Activated naive CD8-positive, alpha-beta T cell treated with anti-CD3 and anti-CD28 coated beads, Interleukin-2, amount 10 ng/mL, durations not matched to agents 7 days and 5 days (primary cell): Measurements from ENCODE around the gene GPA33. TPM values are rescaled to one million over a fixed set of nuclear protein-coding genes. Genes with fewer than 3 reads are reported as not detected.
"Not testable (repeated sequence)": the region's sequence is repeated elsewhere in the genome, so short reads cannot be mapped to it uniquely, and the experiment has no call there.

Experiments used
- ATAC-seq: fragments of 150-1000 bp; cut with Tn5 transposase; one replicate; pipeline ENCODE4 v1.10.0; 2021; ENCODE audit warnings: low read depth, moderate library complexity
- POLR2A ChIA-PET: fragments of 350-600 bp; sonication (Branson Sonifier 250); formaldehyde crosslinking; loops from one replicate; lab custom pipeline; 2021; ENCODE audit warnings: antibody characterized with exemption; lab: Charles Lee
- DNase-seq: peaks from one replicate; pipeline ENCODE4 v3.0.0; 2021
- H3K27ac Mint-ChIP-seq: one replicate; pipeline ENCODE4 v1.8.0; 2022; ENCODE audit warnings: mild to moderate bottlenecking, mixed read lengths
- H3K27me3 Mint-ChIP-seq: one replicate; pipeline ENCODE4 v1.8.0; 2022; ENCODE audit warnings: mild to moderate bottlenecking, moderate library complexity, mixed read lengths
- H3K36me3 Mint-ChIP-seq: one replicate; pipeline ENCODE4 v1.8.0; 2021; ENCODE audit warnings: mild to moderate bottlenecking, mixed read lengths
- H3K4me1 Mint-ChIP-seq: one replicate; pipeline ENCODE4 v1.8.0; 2021; ENCODE audit warnings: mixed read lengths
- H3K4me3 Mint-ChIP-seq: one replicate; pipeline ENCODE4 v1.8.0; 2022; ENCODE audit warnings: mild to moderate bottlenecking, moderate library complexity, mixed read lengths
- H3K9me3 Mint-ChIP-seq: one replicate; pipeline ENCODE4 v1.8.0; 2021; ENCODE audit warnings: mixed read lengths
- total RNA-seq, 2 experiments: library from RNA; stranded (reverse); gene quantifications; one replicate each; pipeline ENCODE4 v1.2.3, GENCODE V29; 2021

Gene GPA33
- total RNA-seq, 2 experiments from 2014 or later = 3.0 TPM

- Mint-ChIP-seq H3K4me1 (peaks cover 23% of the 10 kb centered on the region), H3K9me3 (no peaks in the 10 kb centered on the region), H3K27ac (no peak overlapping the region), H3K27me3 (peaks cover 3% of the 10 kb centered on the region), H3K36me3 (no peaks in the 10 kb centered on the region), H3K4me3 (no peak overlapping the region)
- POLR2A ChIA-PET = interaction anchor here (1.3 to 1.8 kb wide), 3 partner anchors 11 to 149 kb away, joined by 4 to 8 read pairs (median 7); no protein-coding TSS in a partner anchor
- ATAC-seq (no peak), DNase-seq (no peak)
Measured at GRCh38 chr1:167054946-167055630, 35.1 kb downstream of the GPA33 start.

- no peak overlapping the region for H3K27ac Mint-ChIP-seq
- POLR2A ChIA-PET = interaction anchor here (1.3 to 1.8 kb wide), 3 partner anchors 11 to 148 kb away, joined by 4 to 8 read pairs (median 7); no protein-coding TSS in a partner anchor
- peaks cover 3% of the 10 kb centered on the region for H3K27me3 Mint-ChIP-seq
- ATAC-seq (no peak), DNase-seq (no peak)
- no peak overlapping the region for H3K4me3 Mint-ChIP-seq
- H3K4me1 Mint-ChIP-seq = peaks cover 23% of the 10 kb centered on the region
- H3K9me3 Mint-ChIP-seq = no peaks in the 10 kb centered on the region
- H3K36me3 Mint-ChIP-seq = no peaks in the 10 kb centered on the region
Measured at GRCh38 chr1:167054531-167054930, 35.6 kb downstream of the GPA33 start.

- DNase-seq = no peak
- no peak for ATAC-seq
- H3K27me3 Mint-ChIP-seq = peaks cover 3% of the 10 kb centered on the region
- no peaks in the 10 kb centered on the region for H3K9me3 Mint-ChIP-seq
- peak overlapping the region; percentile 71 for H3K27ac Mint-ChIP-seq
- peaks cover 17% of the 10 kb centered on the region for H3K4me1 Mint-ChIP-seq
- H3K36me3 Mint-ChIP-seq = no peaks in the 10 kb centered on the region
- no peak overlapping the region for H3K4me3 Mint-ChIP-seq
- POLR2A ChIA-PET = no interaction called here
Measured at GRCh38 chr1:167052389-167052788, 37.8 kb downstream of the GPA33 start.

- Mint-ChIP-seq H3K4me1 (peaks cover 17% of the 10 kb centered on the region), H3K36me3 (no peaks in the 10 kb centered on the region), H3K27me3 (peaks cover 3% of the 10 kb centered on the region), H3K9me3 (no peaks in the 10 kb centered on the region), H3K27ac (peak overlapping the region; percentile 71), H3K4me3 (no peak overlapping the region)
- DNase-seq (no peak), ATAC-seq (no peak)
- POLR2A ChIA-PET = no interaction called here
Measured at GRCh38 chr1:167051907-167052306, 38.3 kb downstream of the GPA33 start.

GRCh38 chr1:167043752-167044488 is 46.3 kb downstream of the GPA33 start:
- Mint-ChIP-seq H3K4me1 (peaks cover 13% of the 10 kb centered on the region), H3K27me3 (peaks cover 11% of the 10 kb centered on the region), H3K4me3 (peak overlapping the region; percentile 86), H3K27ac (peak overlapping the region; percentile 88), H3K36me3 (no peaks in the 10 kb centered on the region), H3K9me3 (no peaks in the 10 kb centered on the region)
- DNase-seq = peak; percentile 81
- ATAC-seq = peak; percentile 100
- POLR2A ChIA-PET = interaction anchor here (0.7 to 2.0 kb wide), 8 partner anchors 11 to 205 kb away, joined by 3 to 7 read pairs (median 4); partner anchors contain the start of genes POGK, POU2F1 and TADA1

GRCh38 chr1:167033646-167034045 is 56.5 kb downstream of the GPA33 start:
- Mint-ChIP-seq H3K27ac (no peak overlapping the region), H3K9me3 (no peaks in the 10 kb centered on the region), H3K27me3 (peaks cover 32% of the 10 kb centered on the region), H3K4me1 (no peaks in the 10 kb centered on the region), H3K4me3 (no peak overlapping the region), H3K36me3 (no peaks in the 10 kb centered on the region)
- POLR2A ChIA-PET = no interaction called here
- ATAC-seq (no peak), DNase-seq (no peak)

GRCh38 chr1:167029553-167029952 is 60.6 kb downstream of the GPA33 start:
- not testable (repeated sequence) for ATAC-seq

GRCh38 chr1:167022384-167022783 is 67.8 kb downstream of the GPA33 start:
- peaks cover 3% of the 10 kb centered on the region for H3K4me1 Mint-ChIP-seq
- no peak for ATAC-seq
- no peak overlapping the region for H3K27ac Mint-ChIP-seq
- H3K4me3 Mint-ChIP-seq = no peak overlapping the region
- POLR2A ChIA-PET = no interaction called here
- DNase-seq = no peak
- peaks cover 3% of the 10 kb centered on the region for H3K9me3 Mint-ChIP-seq
- peaks cover 24% of the 10 kb centered on the region for H3K27me3 Mint-ChIP-seq
- no peaks in the 10 kb centered on the region for H3K36me3 Mint-ChIP-seq

More at GRCh38 chr1:167029553-167029952, 60.6 kb downstream of the GPA33 start:
- H3K27me3 Mint-ChIP-seq = peaks cover 60% of the 10 kb centered on the region
- H3K36me3 Mint-ChIP-seq, H3K4me3 Mint-ChIP-seq, H3K27ac Mint-ChIP-seq, POLR2A ChIA-PET, H3K9me3 Mint-ChIP-seq, H3K4me1 Mint-ChIP-seq, DNase-seq: not testable (repeated sequence)

- Mint-ChIP-seq H3K36me3 (peaks cover 1% of the 10 kb centered on the region), H3K27me3 (peaks cover 9% of the 10 kb centered on the region), H3K4me1 (peaks cover 2% of the 10 kb centered on the region), H3K9me3 (no peaks in the 10 kb centered on the region), H3K4me3 (no peak overlapping the region), H3K27ac (no peak overlapping the region)
- ATAC-seq = no peak
- DNase-seq = no peak
- POLR2A ChIA-PET = no interaction called here
Measured at GRCh38 chr1:167016100-167016750, 74.0 kb downstream of the GPA33 start.

- peaks cover 1% of the 10 kb centered on the region for H3K36me3 Mint-ChIP-seq
- POLR2A ChIA-PET = no interaction called here
- H3K4me3 Mint-ChIP-seq = no peak overlapping the region
- ATAC-seq = no peak
- no peak overlapping the region for H3K27ac Mint-ChIP-seq
- H3K27me3 Mint-ChIP-seq = peaks cover 20% of the 10 kb centered on the region
- H3K4me1 Mint-ChIP-seq = peaks cover 11% of the 10 kb centered on the region
- no peak for DNase-seq
- peaks cover 2% of the 10 kb centered on the region for H3K9me3 Mint-ChIP-seq
Measured at GRCh38 chr1:167013108-167013929, 76.9 kb downstream of the GPA33 start.

GRCh38 chr1:167012570-167012969 is 77.6 kb downstream of the GPA33 start:
- Mint-ChIP-seq H3K9me3 (peaks cover 2% of the 10 kb centered on the region), H3K36me3 (peaks cover 1% of the 10 kb centered on the region), H3K4me1 (peaks cover 11% of the 10 kb centered on the region), H3K27me3 (peaks cover 22% of the 10 kb centered on the region), H3K4me3 (no peak overlapping the region), H3K27ac (no peak overlapping the region)
- DNase-seq (no peak), ATAC-seq (no peak)
- POLR2A ChIA-PET = no interaction called here

- H3K36me3 Mint-ChIP-seq = peaks cover under 1% of the 10 kb centered on the region
- no peak overlapping the region for H3K27ac Mint-ChIP-seq
- H3K9me3 Mint-ChIP-seq = peaks cover 2% of the 10 kb centered on the region
- ATAC-seq = no peak
- peaks cover 11% of the 10 kb centered on the region for H3K4me1 Mint-ChIP-seq
- no peak overlapping the region for H3K4me3 Mint-ChIP-seq
- H3K27me3 Mint-ChIP-seq = peaks cover 24% of the 10 kb centered on the region
- POLR2A ChIA-PET = no interaction called here
- no peak for DNase-seq
Measured at GRCh38 chr1:167011560-167012191, 78.5 kb downstream of the GPA33 start.
